HFF-Myc (cell line): ENCODE measurements around the gene TCEA2.

Source experiments
- DNase-seq: peaks from one replicate; pipeline ENCODE4 v3.0.0-alpha.2; 2011; ENCODE audit warnings: low read depth; ENCODE audit errors: extremely low read depth
- H3K4me3 ChIP-seq: replicated peaks from 2 replicates; pipeline ENCODE4 v1.5.1; 2011; ENCODE audit warnings: low read depth, mild to moderate bottlenecking, control low read depth, low read length
- TF ChIP-seq, protein P1 (sequence below): IDR thresholded peaks from 2 replicates; pipeline ENCODE4 v1.5.1; 2012; ENCODE audit warnings: mild to moderate bottlenecking, low read depth, low read length, control low read depth; ENCODE audit errors: missing control alignments

TCEA2 gene

GRCh38 chr20:64050261-64051032 is 12.6 kb upstream of the TCEA2 start:
- DNase-seq, result no peak
- no peak overlapping the region for H3K4me3 ChIP-seq
- TF ChIP-seq, protein P1, sequence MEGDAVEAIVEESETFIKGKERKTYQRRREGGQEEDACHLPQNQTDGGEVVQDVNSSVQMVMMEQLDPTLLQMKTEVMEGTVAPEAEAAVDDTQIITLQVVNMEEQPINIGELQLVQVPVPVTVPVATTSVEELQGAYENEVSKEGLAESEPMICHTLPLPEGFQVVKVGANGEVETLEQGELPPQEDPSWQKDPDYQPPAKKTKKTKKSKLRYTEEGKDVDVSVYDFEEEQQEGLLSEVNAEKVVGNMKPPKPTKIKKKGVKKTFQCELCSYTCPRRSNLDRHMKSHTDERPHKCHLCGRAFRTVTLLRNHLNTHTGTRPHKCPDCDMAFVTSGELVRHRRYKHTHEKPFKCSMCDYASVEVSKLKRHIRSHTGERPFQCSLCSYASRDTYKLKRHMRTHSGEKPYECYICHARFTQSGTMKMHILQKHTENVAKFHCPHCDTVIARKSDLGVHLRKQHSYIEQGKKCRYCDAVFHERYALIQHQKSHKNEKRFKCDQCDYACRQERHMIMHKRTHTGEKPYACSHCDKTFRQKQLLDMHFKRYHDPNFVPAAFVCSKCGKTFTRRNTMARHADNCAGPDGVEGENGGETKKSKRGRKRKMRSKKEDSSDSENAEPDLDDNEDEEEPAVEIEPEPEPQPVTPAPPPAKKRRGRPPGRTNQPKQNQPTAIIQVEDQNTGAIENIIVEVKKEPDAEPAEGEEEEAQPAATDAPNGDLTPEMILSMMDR, result no peak

DNA sequence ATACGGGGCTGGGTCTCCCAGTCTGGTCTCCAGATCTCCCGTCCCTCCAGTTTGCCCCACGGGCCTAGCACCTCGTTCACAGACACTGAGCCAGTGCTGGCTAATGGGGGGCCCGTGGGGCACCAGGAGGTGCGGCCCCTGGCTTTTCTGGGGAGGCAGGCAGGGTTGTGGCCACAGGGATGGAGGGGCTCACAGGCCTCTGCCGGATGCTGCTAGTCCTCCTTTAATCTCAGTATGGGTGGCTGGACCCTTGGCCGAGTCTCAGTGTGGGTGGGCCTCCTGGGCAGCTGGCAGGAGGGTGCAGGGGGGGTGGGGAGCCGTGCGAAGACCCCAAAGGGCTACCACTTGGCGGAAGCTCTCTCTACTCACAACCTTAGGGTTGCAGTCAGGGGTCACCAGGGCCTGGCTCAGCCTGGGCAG is 12.0 kb upstream of the TCEA2 start:
- DNase-seq, result no peak
- TF ChIP-seq, protein P1, result no peak
- no peak overlapping the region for H3K4me3 ChIP-seq

DNA sequence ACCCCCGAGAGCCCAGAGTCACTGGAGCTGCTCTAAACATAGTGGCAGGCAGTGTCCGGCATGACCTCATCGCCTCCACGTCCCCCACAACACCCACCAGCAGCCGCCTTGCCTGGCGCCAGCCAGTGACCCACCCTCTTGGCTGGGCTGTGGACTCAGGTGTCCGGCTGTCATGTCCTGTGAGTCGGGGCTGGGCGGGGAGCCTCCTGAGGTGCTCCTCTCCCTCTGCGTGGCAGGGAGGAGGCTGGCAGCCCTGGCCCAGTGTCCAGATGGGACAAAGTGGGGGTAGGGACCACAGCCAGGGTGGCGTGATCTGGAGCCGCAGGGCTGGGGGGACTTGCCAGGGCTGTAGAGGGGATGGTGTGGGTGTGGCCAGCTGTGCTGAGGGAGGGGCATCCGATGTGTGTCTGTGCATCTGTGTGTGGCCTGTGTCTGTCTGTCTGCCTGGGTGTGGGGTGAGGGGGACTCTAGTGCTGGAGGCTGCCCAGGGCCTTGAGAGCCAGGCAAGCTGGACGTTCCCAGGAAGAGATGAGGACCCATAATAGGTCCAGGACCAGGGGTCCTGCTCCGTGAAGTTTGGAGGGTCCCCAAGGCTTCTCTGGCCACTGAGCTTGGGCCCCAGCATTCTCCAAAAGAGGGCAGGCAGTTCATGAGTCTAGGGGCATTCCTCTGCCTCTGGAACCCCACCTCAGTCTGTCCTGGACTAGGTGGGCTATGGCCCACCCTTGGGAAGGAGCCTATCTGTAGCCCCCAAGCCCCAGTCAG is 11.3 kb upstream of the TCEA2 start:
- TF ChIP-seq, protein P1, result no peak
- H3K4me3 ChIP-seq, result no peak overlapping the region
- no peak for DNase-seq

GRCh38 chr20:64052326-64052722 is 10.7 kb upstream of the TCEA2 start:
- DNase-seq, result no peak
- TF ChIP-seq, protein P1, result no peak

DNA sequence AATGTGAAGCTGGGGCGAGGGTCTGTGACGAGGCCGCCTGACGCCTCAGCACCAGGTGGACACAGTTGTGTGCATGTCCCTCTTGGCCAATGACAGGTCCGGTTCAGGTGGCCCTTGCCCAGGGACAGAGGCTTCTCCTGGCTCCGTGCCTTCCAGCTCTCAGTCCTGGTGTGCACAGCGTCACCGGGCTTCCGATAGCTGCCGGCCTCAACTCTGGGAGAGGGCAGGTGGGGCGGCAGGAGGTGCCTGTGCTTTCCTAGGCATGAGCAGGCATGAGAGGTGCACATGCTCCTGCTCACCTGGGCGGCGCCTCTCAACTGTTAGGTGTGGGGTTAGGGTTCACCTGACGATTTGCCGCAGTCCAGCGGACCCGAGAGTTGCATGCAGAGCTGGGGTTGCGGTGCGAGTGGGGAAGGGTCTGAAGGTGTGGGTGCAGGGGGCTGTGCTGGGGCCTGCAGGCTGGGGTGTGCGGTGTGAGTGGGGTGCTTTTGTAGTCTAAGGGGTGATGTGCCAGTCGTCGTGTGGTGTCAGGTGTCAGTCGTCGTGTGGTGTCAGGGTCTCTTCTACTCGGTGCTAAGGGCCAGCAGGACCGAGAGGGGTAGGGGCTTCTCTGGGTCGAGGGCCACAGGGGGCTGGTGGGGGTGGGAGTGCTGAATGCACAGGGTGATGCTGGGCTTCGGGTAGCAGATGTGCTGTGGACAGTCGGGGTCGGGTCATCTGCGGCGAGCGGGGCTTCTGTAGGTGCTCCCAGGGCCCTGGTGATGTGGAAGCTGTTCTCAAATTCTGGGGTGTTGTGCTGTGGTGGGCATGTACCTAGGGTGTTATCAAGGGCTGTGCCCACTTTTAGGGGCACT is 9.8 kb upstream of the TCEA2 start:
- H3K4me3 ChIP-seq, result no peak overlapping the region
- no peak for DNase-seq
- TF ChIP-seq, protein P1, result no peak

More at GRCh38 chr20:64052326-64052722, 10.7 kb upstream of the TCEA2 start:
- no peak overlapping the region for H3K4me3 ChIP-seq

DNA sequence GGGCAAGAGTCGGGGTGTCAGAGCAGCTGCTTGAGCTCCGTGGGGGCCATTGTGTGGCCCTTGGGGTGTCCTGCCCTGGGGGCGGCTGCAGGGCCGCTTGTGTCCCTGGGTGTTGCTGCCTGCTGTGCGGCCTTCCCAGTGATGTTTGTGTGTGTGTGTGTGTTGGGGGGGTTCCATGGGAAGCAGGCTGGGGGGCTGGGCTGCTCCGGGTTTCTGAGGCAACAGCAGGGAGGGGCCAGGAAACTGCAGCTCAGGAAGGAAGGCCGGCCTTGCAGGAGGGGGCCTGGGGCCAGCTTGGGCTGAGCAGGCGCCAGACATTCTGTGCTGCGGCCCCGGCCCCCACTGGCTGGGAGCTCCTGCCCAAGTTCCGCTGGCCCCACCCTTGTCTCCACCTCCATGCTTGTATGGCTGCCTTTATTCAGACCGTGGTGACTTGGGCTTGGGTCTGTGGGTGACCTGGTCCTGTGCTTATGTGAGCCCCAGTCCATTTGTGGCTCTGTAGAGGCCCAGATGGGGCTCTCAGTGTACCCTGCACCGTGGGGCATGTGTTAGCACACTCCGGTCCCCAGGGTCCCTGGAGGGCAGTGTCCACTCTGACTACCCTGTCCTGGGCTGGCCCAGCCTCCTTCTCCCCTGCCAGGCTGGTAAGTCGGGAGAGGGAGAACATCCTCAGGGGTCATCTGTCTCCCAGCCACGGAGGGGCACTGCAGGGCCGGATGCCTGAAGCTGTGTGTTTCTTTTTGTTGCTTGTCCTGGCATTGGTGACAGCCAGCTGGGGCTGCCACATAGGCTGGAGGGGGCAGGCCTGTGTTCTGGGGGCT is 8.9 kb upstream of the TCEA2 start:
- TF ChIP-seq, protein P1, result no peak
- no peak overlapping the region for H3K4me3 ChIP-seq
- DNase-seq, result no peak
